Endothelial cell of umbilical vein (primary cell): ENCODE data around the gene SOX13. TPM values are rescaled to one million over a fixed set of nuclear protein-coding genes. Genes with fewer than 3 reads are reported as not detected.
A peak's percentile ranks its signal among the peaks of the same experiment; 100 is the strongest.

ENCODE experiments used
- BruUV-seq: library from RNA; stranded (reverse); fragments of 400-500 nt; replicated peaks from 2 replicates; lab custom pipeline; 2021; lab: Mats Ljungman, UMichigan
- CTCF ChIA-PET: fragments of 300-600, 350-600 bp; sonication (Branson Sonifier 250); formaldehyde crosslinking; loops from one replicate; lab custom pipeline; 2021; ENCODE audit warnings: antibody characterized with exemption, inconsistent platforms; lab: Charles Lee
- POLR2A ChIA-PET: fragments of 300-600, 350-600 bp; sonication (Branson Sonifier 250); formaldehyde crosslinking; loops from one replicate; lab custom pipeline; 2021; ENCODE audit warnings: antibody characterized with exemption, inconsistent platforms; lab: Charles Lee
- DNase-seq: peaks from one replicate; pipeline ENCODE4 v3.0.0-alpha.2; 2011; ENCODE audit warnings: low read depth, low spot score
- FAIRE-seq: peaks from 2 replicates; lab custom pipeline; 2011; peaks lifted over from hg19 to GRCh38; lab: Jason Lieb, UNC
- H2AFZ ChIP-seq: 2 replicates; pipeline ENCODE4 v1.6.0; 2012; ENCODE audit warnings: low read depth, low read length, control low read depth, inconsistent platforms
- H3K27ac ChIP-seq: 2 replicates; pipeline ENCODE4 v1.5.1; 2011; ENCODE audit warnings: low read depth, mild to moderate bottlenecking, control low read depth, low read length, moderate library complexity; ENCODE audit not compliant: insufficient read depth
- H3K27me3 ChIP-seq, 2 experiments: 2 replicates each; pipeline versions ENCODE4 v1.6.0 to v1.6.1; 2011; ENCODE audit warnings: low read length in 2 of 2, mixed read lengths in 1 of 2; ENCODE audit not compliant: control insufficient read depth in 2 of 2, insufficient read depth in 2 of 2
- H3K36me3 ChIP-seq, 2 experiments: 2 replicates in 1 of 2; 3 replicates in 1 of 2; pipeline ENCODE4 v1.5.1; 2011; ENCODE audit warnings: low read length in 2 of 2, mild to moderate bottlenecking in 1 of 2, moderate library complexity in 1 of 2; ENCODE audit not compliant: control insufficient read depth in 2 of 2, insufficient read depth in 2 of 2; ENCODE audit errors: extremely low read depth in 1 of 2
- H3K4me1 ChIP-seq: 3 replicates; pipeline ENCODE4 v1.5.1; 2011; ENCODE audit warnings: mild to moderate bottlenecking, low read length; ENCODE audit not compliant: control insufficient read depth, insufficient read depth; ENCODE audit errors: extremely low read depth
- H3K4me2 ChIP-seq: 2 replicates; pipeline ENCODE4 v1.6.1; 2011; ENCODE audit warnings: low read length, control low read depth, mixed read lengths; ENCODE audit not compliant: insufficient read depth
- H3K4me3 ChIP-seq, 3 experiments: fragments of 200-600 bp in 1 of 3; sonication (generic), shearing (Covaris generic) in 1 of 3; replicated peaks in 1 of 3; 2 replicates each; pipeline ENCODE4 v1.5.1; 2011 to 2016; ENCODE audit warnings: control low read depth in 3 of 3, low read length in 3 of 3, mild to moderate bottlenecking in 2 of 3, inconsistent platforms in 1 of 3, low read depth in 1 of 3, moderate library complexity in 1 of 3; ENCODE audit not compliant: insufficient read depth in 1 of 3
- H3K79me2 ChIP-seq: 2 replicates; pipeline ENCODE4 v1.6.0; 2012; ENCODE audit warnings: low read length, inconsistent platforms; ENCODE audit not compliant: control insufficient read depth, insufficient read depth
- H3K9ac ChIP-seq: replicated peaks from 2 replicates; pipeline ENCODE3; 2011; ENCODE audit warnings: low read length, control low read depth; ENCODE audit not compliant: insufficient read depth; ENCODE audit errors: extremely low read depth
- H3K9me1 ChIP-seq: replicated peaks from 3 replicates; pipeline ENCODE4 v1.6.0; 2011; ENCODE audit warnings: mild to moderate bottlenecking, low read length; ENCODE audit not compliant: control insufficient read depth, insufficient read depth; ENCODE audit errors: extremely low read depth
- H3K9me3 ChIP-seq: replicated peaks from 2 replicates; pipeline ENCODE4 v1.5.1; 2012; ENCODE audit warnings: low read length, inconsistent platforms; ENCODE audit not compliant: control insufficient read depth, insufficient read depth
- H4K20me1 ChIP-seq: replicated peaks from 2 replicates; pipeline ENCODE3; 2011; ENCODE audit warnings: mild to moderate bottlenecking, low read length; ENCODE audit not compliant: control insufficient read depth, insufficient read depth; ENCODE audit errors: extremely low read depth
- EZH2 ChIP-seq: IDR thresholded peaks from 2 replicates; pipeline ENCODE4 v1.6.1; 2012; ENCODE audit warnings: borderline replicate concordance, low read depth, mild to moderate bottlenecking, moderate library complexity, low read length, inconsistent platforms; ENCODE audit not compliant: severe bottlenecking
- FOS ChIP-seq: IDR thresholded peaks from 2 replicates; pipeline ENCODE4 v1.6.1; 2011; ENCODE audit warnings: mild to moderate bottlenecking, low read length, moderate library complexity, borderline replicate concordance; ENCODE audit not compliant: insufficient read depth
- GATA2 ChIP-seq: IDR thresholded peaks from 2 replicates; pipeline ENCODE4 v1.7.0; 2011; ENCODE audit warnings: low read depth, mild to moderate bottlenecking, moderate library complexity, mixed read lengths, low read length; ENCODE audit not compliant: insufficient read length, insufficient read depth
- JUN ChIP-seq: IDR thresholded peaks from 2 replicates; pipeline ENCODE4 v1.6.1; 2011; ENCODE audit warnings: borderline replicate concordance, low read depth; ENCODE audit not compliant: insufficient read length, insufficient read depth
- MYC ChIP-seq: IDR thresholded peaks from one replicate; pipeline ENCODE4 v1.6.1; 2011; ENCODE audit warnings: mild to moderate bottlenecking, low read depth, low read length
- POLR2A ChIP-seq: IDR thresholded peaks from 2 replicates; pipeline ENCODE4 v1.6.1; 2012; ENCODE audit warnings: low read depth, mild to moderate bottlenecking, control low read depth, low read length
- POLR2AphosphoS5 ChIP-seq: IDR thresholded peaks from 2 replicates; pipeline ENCODE4 v1.6.1; 2012; ENCODE audit warnings: low read depth, mild to moderate bottlenecking, control low read depth, low read length, moderate library complexity; ENCODE audit not compliant: insufficient read depth
- dilution Hi-C: fragments of 300-500 bp; cut with MboI; formaldehyde crosslinking; loops from one replicate; pipeline ENCODE4 v1.15.0; 2019; ENCODE audit warnings: low sequenced_read_pairs; ENCODE audit not compliant: extremely low pct_ligation_motif_present
- intact Hi-C: fragments of 100-400 bp; cut with micrococcal nuclease; formaldehyde crosslinking; loops from one replicate; pipeline ENCODE4 v1.10.0; 2022
- polyA plus RNA-seq, 4 experiments: library from polyadenylated mRNA; depleted of rRNA in 3 of 4; stranded (reverse) in 3 of 4; unstranded in 1 of 4; fragments of >200 nt; gene quantifications; 2 replicates each; pipeline versions ENCODE4 v1.2.1 to v1.2.3, GENCODE V29; 2011 to 2012; ENCODE audit warnings: missing spikeins in 1 of 4
- total RNA-seq: library from RNA; stranded (reverse); gene quantifications from 2 replicates; pipeline ENCODE4 v1.2.3, GENCODE V29; 2021
- TF ChIP-seq, protein P1 (sequence below), 2 donors: IDR thresholded peaks; 1 replicate in 1 of 2; 2 replicates in 1 of 2; pipeline ENCODE4 v1.5.1; 2011; ENCODE audit warnings: low read length in 2 of 2, mild to moderate bottlenecking in 2 of 2, moderate library complexity in 2 of 2, control low read depth in 1 of 2, inconsistent platforms in 1 of 2, low read depth in 1 of 2; ENCODE audit not compliant: insufficient read depth in 1 of 2; ENCODE audit errors: extremely low read depth in 1 of 2
- TF ChIP-seq, protein P2 (sequence below): IDR thresholded peaks from 2 replicates; pipeline ENCODE4 v1.6.1; 2011; ENCODE audit not compliant: insufficient read depth, insufficient read length

The SOX13 gene
- total and polyA plus RNA-seq, 2 donors (not counting 3 experiments of a cell fraction or from before 2014, with no cell fraction given) = 40.8 to 57.7 TPM

- dilution Hi-C loops = no loop called here
- Histone ChIP-seq H4K20me1 (no peaks in the 10 kb centered on the region), H3K4me2 (peak overlapping the region; percentile 68), H3K36me3 (no peaks in the 10 kb centered on the region), H3K4me1 (peaks cover 33% of the 10 kb centered on the region), H3K9me3 (no peaks in the 10 kb centered on the region), H2AFZ (no peak overlapping the region), H3K79me2 (peaks cover 44% of the 10 kb centered on the region), H3K9ac (no peak overlapping the region), H3K4me3 (peak overlapping the region in 1 of 3 experiments; percentile 66), H3K9me1 (no peaks in the 10 kb centered on the region), H3K27ac (no peak overlapping the region), H3K27me3 (no peaks in the 10 kb centered on the region)
- TF ChIP-seq POLR2AphosphoS5 (no peak), POLR2A (no peak), EZH2 (no peak), FOS (no peak), GATA2 (no peak), JUN (no peak), MYC (no peak)
- TF ChIP-seq, protein P1, sequence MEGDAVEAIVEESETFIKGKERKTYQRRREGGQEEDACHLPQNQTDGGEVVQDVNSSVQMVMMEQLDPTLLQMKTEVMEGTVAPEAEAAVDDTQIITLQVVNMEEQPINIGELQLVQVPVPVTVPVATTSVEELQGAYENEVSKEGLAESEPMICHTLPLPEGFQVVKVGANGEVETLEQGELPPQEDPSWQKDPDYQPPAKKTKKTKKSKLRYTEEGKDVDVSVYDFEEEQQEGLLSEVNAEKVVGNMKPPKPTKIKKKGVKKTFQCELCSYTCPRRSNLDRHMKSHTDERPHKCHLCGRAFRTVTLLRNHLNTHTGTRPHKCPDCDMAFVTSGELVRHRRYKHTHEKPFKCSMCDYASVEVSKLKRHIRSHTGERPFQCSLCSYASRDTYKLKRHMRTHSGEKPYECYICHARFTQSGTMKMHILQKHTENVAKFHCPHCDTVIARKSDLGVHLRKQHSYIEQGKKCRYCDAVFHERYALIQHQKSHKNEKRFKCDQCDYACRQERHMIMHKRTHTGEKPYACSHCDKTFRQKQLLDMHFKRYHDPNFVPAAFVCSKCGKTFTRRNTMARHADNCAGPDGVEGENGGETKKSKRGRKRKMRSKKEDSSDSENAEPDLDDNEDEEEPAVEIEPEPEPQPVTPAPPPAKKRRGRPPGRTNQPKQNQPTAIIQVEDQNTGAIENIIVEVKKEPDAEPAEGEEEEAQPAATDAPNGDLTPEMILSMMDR (IDR thresholded peaks at IDR 0.05; ENCODE audit: extremely low read depth in 1 of 2, insufficient read depth in 1 of 2, low read depth in 1 of 2, low read length in 2 of 2) = no peak
- TF ChIP-seq, protein P2, sequence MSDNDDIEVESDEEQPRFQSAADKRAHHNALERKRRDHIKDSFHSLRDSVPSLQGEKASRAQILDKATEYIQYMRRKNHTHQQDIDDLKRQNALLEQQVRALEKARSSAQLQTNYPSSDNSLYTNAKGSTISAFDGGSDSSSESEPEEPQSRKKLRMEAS = no peak
- intact Hi-C loops = loop anchor here (2.0 kb wide), 1 partner anchor 187 kb away; no protein-coding TSS in a partner anchor
- DNase-seq (no peak), FAIRE-seq (peak; percentile 4)
- POLR2A ChIA-PET = no interaction called here
- BruUV-seq = TSS peak; percentile 8
- CTCF ChIA-PET = interaction anchor here (4.5 to 7.2 kb wide), 3 partner anchors 13 to 205 kb away, joined by 24 to 83 read pairs (median 68); no protein-coding TSS in a partner anchor
Measured at GRCh38 chr1:204075890-204076846, 3.3 kb downstream of the SOX13 start.
